NCI-H187 (cell line): ENCODE results near the gene HSPA12A.
A peak's percentile ranks its signal among the peaks of the same experiment; 100 is the strongest.

Source experiments
- DNase-seq, 2 experiments: peaks; one replicate each; lab custom pipeline; 2025; lab: John Stamatoyannopoulos, UW

The HSPA12A gene, protein sequence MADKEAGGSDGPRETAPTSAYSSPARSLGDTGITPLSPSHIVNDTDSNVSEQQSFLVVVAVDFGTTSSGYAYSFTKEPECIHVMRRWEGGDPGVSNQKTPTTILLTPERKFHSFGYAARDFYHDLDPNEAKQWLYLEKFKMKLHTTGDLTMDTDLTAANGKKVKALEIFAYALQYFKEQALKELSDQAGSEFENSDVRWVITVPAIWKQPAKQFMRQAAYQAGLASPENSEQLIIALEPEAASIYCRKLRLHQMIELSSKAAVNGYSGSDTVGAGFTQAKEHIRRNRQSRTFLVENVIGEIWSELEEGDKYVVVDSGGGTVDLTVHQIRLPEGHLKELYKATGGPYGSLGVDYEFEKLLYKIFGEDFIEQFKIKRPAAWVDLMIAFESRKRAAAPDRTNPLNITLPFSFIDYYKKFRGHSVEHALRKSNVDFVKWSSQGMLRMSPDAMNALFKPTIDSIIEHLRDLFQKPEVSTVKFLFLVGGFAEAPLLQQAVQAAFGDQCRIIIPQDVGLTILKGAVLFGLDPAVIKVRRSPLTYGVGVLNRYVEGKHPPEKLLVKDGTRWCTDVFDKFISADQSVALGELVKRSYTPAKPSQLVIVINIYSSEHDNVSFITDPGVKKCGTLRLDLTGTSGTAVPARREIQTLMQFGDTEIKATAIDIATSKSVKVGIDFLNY

DNA sequence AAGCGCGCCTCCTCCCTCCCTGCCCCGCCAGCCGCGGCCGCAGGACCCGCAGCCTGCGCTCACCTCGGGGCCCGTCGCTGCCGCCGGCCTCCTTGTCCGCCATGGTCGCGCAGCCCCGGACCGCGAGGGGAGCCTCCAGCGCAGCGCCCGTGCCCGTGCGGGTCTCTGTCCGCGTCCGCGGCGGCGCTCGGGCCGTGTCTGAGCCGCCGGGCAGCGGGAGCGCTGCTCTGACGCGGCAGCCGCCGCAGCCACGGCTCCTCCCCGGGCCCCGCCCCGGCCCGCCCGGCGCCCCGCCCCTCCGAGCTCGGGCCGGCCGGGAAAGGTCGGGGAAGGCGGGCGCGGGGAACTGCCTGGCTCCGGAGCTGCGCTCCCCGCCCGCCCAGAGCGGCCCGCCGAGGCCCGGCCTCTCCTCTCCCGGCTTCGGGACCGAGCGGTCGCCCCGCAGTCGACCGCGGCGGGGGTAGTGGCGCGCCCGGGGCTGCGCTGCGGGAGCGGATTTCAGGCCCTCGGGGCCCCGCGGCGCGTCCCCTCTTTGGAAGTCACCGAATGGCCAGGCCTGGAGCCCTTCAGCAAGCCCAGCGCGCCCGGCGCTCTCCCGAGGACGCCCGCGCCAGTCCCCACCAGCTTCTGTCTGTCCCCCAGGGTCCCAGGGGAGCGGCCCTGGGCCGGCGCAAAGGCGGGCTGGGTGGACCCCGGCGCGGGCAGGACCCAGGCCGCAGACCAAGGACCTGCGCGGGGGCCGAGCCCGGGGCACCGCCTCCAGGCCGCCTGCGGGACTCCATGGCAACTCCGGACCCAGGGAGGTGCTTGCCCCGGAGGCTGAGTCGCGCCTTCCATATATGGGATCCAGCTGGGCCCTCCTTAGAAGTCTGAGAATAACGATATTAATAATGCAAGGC is at the start of gene HSPA12A:
HSPA12A (minus strand) TSS at position 200 of the 899 bp plus-strand sequence; CDS start at position 103, 97 bp downstream.
- peak in 1 of 2 experiments; percentile 5 for DNase-seq

DNA sequence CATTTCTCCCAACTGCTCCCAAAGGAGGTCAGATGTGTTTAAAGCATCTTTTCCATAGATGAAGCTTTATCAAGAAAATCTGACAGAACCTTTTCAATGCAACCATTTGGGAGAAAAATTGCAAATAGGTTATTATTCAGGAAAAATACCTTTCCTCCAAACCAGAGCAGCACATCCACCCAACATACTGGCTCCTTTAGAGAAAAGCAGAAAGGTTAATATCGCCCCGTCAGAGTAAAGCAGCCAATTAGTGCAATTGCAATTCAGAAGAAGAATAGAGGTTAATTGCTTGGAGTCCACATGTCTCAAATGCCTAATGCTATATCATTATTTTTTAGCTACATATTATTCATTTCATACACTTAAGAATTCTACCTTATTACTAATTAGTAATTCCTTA is 48.9 kb upstream of the HSPA12A start:
- no peak for DNase-seq

DNA sequence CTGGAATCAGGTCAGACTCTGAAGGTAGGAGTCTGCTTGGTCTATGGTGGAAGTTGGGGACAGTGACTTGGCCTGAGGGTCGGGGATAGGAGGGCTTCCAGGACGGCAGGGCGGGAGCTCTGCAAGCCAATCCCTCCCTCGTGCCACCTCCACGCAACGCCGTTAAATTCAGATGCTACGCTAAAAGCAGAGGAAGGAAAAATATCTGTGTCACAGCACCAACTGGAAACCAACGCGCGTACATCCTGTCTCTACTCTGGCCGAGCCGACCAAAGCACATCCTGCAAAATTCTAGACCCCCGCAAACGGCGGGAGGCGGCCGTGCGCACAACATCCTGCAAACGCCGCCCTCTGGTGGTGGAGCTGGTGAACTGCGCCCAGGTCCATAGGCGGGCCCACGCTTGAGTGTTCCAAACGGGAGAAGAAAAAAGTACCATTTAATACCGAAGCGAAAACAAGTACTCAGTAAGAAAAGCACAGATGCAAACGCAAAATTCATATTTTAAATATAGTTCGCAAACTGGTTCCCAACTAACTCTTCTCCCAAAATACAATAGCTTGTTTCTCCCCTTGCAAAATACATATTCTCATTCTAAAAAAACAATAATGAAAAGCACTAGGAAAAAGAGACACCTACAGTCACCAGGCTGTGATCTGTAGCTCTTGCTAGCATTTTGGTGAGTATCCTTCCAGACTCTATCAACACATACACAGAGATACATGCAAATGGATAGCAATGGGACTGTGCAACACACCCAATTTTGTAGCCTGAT is 45.7 kb upstream of the HSPA12A start:
- peak in 1 of 2 experiments; percentile 2 for DNase-seq

DNA sequence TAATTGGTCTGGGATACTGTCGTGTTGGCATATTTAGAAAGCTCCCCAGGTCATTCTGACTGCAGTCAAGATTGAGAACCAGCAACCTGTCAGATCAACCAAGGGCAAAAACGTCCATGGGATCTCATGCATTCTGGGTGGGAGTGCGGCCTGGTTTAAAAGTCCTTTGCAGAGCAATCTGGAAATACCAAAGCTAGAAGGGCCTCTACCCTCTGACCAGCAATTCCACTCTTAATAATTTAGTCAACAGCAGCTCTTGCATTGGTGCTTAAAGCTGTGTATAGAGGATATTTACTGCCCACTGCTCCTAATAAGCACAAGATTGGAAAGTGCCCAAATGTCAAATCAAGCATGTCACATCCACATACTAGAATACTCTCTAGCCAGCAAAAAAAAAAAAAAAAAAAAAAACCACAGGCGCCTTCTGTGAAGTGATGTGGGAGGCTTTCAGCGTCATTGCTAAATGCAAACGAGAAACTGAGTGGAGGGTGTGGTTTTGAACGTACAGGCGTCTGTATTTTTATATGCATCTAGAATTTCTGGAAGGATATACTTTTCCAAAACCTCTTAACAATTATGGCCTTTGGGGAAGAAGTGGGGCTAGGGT is 44.8 kb upstream of the HSPA12A start:
- no peak for DNase-seq

DNA sequence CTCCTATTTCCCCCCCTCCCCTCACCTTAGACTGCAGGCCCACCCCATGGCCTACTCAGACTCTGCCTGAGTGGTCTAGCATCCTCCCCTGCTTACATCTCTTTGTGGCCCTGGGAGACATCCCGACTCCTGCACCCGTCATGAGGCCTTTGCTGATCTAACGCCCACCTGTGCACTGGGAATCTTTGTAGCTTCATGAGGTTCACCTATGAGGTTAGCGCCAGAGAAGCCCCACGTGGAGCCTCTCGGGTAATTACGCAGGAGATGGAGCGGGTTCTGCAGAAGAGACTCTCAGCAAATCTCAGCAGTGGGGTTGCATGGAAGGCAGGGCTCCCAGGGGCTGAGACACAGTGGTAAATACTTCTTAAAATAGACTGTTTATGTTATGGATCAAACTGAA is 43.5 kb upstream of the HSPA12A start:
- DNase-seq, result no peak

DNA sequence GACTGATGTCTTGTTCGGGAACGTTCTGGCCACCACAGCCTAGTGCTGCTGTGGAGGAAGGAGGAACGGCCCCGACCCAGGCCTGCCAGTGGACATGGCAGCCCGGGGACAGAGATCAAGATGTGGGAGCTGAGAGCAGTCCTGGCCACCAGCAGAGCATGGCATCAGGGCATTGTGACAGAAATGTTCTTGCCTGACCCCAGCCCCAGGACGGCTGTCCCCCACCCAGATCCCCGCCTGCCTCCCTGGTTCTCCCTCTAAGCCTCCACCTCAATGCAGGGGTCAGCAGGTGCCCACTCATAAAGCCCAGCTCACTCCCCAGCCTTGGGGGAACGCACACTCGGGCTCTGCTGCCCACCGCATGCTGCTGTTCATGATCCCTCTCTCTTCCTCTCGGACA is 42.9 kb upstream of the HSPA12A start:
- DNase-seq, result no peak

DNA sequence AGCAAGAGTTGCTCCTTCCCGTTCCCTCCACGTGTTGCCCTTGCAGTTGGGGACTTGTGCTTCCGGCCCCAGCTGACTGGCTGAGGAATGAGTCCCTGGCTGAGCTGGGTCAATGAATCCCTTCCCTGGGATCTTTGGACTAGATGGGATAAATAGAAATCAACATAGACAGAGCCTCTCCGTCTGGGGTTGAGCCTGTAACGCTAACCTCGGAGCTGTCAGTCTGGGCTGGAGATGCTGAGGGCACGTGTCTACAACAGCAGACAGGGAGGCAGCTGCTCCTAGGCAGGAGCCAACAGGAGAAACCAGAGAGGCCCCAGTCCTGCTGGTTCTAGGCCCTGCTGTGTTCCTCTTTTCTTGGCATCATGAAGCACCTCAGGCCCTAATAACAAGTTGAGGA is 42.3 kb upstream of the HSPA12A start:
- DNase-seq, result no peak

DNA sequence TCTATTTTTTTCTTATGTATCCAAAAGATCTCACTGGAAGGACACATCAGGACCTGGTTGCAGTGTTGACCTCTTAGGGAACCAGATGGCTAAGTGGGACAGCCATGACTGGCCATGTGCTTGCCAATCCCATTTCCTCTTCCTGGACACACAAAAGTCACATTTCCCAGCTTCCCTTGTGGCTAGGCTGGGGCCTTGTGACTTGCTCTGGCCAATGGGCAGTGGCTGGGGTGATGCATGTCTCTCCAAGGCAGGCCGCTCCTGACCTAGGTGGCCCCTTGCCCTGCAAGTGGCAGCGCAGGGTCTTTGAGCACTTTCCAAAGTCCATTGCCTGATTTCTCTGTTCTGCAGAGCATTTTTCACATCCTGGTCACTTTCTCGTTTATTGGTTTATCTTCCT is 41.7 kb upstream of the HSPA12A start:
- DNase-seq, result no peak

DNA sequence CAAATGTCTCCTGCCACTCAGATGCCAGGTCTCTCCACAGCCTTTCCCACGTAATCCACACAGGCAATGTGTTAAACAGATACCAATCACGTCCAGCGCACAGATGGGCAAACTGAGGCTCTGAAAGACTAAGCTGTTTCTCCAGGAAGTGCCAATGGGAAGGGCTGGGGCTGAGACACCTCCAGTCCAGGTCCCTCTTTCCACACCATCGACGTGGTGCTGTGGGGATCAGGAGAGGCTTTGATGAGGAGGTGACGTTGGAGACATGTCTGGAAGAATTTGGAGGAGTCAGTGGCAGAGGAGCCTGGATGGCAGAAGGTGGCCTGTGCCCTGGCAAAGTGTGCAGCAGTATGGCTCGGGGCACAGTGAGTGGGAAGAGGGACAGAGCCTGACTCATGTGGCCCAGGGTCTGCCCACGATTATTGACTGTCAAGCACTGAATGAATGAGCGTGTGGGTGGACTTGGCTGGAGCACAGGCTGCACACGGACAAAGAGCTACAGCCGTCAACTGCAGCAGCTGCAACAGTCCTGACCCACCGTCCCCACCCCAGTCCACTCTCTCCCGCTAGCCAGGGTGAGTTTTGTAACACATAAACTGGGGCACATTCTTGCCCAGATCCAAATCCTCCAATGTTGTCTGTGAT is 40.8 kb upstream of the HSPA12A start:
- no peak for DNase-seq

DNA sequence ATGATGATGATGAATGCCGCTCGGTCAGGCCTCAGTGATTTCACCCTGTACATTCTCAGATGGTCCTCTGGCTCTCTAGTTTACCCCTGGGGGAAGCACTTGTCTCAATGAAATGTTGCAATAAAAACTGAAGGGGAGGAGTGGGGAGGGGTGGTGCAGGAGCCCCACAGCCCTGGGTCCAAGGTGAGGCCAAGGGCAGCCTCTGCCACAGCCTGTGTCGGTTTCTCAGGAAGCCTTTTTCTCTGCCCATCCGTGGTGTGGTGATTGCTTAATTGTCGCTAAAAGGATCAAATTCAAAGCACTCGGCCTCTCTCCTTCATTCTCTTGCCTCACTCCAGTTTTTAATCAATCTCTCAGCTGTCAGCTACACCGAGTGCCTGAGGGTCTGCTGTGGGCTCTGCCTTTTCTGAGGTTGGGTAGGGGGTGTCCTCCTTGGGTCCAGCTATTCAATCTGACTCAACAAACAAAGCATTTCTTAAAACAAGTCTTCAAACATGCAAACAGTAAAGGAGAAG is 39.1 kb upstream of the HSPA12A start:
- no peak for DNase-seq

DNA sequence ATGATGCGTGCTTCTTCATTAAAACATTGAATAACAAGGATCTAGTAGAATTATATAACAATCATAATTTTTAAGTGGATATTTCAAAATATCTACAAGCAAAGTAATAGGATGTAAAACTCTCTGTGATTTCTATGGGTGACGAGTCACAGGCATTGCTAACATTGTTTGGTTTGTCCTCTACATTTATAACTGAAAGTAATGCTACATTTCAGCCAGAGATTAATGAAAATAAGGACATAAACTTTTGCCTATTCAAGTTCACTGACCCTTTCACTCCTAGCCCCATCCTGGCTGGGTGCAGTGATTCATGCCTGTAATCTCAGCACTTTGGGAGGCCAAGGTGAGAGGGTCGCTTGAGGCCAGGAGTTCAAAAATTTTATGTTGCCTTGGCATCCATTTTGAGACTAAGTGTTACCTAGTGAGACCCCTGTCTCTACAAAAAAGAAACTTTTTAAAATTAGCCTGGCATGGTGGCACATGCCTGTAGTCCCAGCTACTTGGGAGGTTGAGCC is 38.4 kb upstream of the HSPA12A start:
- no peak for DNase-seq

DNA sequence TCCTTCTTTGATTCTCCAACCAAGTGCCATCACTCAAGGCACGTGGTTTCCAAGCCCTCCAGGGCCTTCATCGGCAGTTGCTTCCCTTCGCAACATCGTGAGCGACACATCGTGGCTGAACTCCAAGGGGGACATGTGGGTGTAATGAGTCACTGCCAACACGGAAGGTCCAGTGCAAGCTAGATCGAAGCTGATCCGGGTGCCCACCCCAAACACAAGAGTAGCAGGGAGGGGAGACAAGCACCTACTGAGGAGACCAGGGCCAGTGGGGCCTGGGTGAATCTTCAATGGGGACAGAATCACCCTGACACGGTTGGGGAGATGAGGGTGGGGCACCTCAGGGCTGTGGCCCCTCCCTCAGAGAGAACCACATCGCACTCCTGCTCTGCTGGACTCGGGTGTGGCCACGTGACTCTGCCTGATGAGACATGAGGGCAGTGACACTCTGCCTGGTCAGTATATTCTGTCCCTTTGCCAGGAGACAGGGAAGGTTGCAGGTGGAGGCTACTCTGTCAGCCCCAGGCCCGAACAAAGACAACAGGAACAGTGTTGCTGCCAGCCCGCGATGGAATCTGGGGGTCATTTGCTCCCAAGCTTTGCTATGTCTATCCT is 36.8 kb upstream of the HSPA12A start:
- DNase-seq, result no peak

DNA sequence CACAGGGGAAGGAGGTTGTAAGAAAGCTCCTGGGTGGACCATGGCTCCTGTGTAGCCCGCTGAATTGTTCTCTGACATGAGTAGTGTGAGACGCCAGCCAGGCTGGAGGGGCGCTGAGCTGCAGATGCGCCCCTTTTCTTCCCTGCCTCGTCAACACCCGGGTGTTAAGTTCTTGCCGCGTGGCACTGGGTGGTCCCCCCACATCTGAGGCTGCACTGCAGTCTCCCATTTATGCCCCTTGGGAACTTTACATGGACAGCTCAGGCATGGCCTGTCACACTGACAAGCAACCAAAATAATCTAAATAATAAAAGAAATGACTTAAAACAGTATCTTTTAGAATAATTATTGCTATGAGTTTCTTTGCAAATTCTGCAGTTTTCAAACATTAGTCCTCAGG is 34.6 kb upstream of the HSPA12A start:
- no peak for DNase-seq

DNA sequence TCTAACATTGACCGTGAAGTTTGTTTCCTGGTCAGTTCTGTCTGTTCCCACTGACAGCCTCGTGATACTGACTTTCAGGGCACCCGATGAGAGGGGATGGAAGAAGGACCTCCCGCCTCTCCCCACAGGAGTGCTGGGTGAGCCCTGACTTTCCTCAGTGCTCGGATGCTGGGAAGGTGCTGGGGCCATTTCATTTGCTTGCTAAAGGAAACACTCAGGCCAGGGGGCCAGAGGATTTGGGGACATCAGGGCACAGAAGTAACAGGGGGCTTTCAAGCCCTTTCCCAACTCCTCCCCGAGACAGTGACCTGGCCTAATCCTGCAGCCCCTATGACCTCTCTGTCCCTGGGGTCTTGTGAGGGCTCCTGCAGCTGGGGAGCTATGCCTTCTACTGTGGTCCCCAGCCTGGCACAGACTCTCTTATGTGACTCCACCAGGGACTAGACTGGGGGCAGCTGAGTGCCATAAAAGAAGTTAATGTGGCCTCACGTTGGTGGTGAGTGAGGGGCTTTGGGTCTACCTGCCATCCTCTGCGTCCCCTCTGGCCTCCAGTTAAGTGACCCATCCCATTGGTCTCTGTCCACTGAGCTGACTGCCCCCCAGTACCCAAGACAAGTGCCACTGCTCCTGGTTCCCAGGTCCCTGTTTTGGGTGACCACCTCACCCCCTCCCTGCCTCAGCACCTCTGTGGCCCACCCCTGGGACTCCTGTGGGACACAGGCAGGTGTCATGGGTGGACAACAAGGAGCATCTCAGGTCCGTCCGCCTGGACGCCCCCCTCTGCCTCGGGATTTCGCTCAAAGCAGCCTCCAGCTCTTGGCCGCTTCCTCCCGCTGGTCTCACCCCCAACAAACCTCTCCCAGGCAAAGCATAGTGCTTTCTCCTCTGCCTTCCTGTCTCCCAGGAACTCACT is 33.4 kb upstream of the HSPA12A start:
- DNase-seq, result no peak

DNA sequence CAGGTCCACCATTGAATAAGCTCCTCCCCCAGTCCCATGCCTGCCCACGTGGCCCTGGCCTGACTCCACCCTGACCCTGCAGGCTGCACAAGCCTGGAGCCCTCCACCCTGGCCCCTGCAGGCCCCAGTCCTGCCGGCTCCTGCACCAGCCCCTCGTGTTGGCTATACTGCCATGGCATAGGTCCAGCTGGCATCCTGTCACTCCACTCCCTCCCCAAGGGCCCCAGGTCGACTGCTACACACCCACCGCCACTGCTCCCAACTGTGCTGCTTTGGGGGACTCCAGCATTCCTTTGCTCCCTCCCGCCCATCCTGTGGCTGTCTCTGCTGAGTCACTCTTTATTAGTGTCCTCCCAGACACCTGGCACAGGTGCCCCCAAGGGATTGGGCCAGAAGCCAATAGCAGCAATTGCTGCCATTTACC is 32.4 kb upstream of the HSPA12A start:
- no peak for DNase-seq

DNA sequence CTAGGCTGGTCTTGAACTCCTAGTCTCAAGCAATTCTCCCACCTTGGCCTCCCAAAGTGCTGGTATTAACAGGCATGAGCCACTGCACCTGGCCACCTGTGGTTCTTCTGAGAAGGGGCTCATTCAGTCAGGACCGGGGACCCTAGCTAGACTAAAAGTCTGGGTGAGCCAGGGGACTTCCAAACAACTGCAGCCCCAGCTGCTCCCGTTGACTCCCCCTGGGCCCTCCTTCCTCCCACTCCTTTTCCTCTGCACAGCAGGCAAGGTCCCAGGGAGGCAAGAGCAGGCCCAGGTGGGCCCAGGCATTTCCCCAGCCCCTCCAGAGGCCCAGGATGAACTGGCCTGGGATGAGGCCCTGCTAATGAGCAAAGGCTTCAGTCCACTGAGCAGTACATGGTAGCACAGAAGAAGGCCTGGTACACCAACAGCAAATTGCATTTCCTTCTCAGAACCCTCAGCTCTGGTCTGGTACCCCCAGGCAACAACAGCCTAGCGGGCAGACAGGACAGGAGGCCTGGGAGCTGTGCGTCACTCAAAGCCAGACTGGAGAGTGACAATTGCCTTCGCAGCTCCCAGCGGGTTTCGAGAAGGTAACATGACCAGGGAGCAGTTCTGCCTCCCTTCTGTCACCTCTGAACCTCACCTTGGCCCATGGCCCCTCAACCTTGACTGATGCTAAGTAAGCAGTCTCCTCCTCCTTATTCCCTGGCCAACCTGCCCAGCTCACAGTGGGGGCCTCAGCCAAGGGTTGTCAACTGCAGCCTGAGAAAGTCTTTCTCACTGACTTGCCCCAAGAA is 30.7 kb upstream of the HSPA12A start:
- no peak for DNase-seq

DNA sequence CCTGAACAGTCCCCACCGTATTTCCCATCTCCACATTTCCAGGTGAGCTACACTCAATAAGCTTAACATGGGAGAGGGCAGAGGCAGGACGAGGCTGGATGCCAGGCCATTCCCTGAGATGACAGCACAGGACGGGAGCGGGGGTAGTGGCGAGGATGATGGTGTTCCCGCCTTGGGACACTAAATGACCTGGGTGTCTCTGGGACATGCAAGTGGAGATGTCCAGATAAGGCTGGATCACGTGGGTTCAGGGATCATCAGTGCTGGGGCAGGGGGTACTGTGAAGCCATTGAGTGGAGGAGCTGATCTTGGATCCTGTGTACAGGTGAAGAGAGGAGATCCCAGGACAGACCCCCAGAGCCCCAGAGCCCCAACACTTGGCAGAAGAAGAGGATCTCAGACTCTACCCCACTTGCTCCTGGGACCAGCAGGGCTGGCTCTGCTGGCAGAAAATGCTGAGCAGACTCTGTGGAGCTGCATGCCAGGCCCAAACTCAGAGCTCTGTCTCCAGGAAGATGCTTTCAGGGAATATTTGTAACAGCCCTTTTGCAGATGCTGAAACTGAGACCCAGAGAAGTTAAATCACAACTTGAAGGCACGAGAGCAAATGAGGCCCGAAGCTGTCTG is 29.7 kb upstream of the HSPA12A start:
- no peak for DNase-seq
